ENCODE results near the gene CLIC5.

Gene CLIC5

DNA sequence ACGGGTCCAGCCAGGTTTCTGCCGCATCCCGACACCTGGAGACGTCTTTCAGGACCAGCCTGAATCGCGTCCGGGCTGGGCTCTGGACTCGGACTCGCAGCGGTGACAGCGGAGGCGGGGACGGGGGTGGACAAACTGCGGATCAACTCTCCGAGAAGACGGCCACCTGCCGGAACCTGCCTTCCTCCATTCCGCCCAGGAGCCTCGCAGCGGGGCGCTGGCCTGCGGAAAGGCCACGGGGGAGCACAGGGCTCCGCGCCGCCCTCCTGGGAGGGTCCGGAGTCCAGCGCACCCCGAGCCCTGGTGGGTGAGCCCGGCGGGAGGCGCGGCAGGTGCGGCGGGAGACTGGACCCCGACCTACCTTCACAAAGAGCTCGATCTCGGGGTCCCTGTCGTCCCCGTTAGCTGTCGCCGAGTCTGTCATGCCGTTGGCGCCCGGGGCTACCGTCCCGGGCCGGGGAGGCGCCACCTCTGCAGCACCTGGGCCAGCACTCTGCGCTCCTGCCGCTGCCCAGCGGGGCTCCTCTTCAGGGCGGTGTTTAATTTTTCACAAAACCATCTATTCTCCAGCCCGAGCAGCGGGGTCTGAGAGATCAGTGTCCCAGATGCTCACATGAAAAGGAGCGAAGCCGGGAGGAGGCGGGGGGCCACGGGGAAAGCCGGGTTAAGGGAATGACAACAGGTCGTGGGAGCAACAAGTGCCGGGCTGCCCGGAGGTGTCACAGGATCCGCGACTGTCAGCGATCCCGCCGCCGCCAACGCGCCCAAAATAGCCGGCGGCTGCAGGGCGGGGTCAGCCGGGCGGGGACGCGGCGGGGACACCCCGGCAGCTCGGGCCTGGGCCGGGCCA lies at the start of gene CLIC5:
Gene CLIC5, minus strand, starts transcription at position 742 of the 850 bp plus-strand sequence. Its CDS starts 318 bp downstream, at position 424.
- DNase-seq (ENCODE audit: low spot score) (no peak), FAIRE-seq (no peak)

DNA sequence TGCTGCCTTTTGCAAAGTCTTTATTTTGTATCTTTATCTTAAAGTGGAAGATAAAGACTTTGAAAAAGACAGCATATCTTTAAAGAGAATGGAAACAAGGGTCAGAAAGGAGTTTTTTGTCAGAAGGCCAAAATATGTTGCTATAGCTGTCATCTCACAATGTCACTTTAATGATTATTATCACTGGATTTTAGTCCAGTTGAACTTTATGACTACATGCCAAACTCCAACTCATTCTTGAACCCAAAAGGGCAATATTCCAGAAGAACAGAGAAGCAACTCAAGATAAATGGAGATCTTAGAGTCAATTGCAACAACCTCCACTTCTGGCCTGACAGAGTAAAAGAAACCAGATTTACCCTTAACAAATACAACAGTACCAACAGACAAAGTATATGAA lies 47.3 kb upstream of the CLIC5 start:
- no peak for DNase-seq (ENCODE audit: low spot score)
- no peak for FAIRE-seq

DNA sequence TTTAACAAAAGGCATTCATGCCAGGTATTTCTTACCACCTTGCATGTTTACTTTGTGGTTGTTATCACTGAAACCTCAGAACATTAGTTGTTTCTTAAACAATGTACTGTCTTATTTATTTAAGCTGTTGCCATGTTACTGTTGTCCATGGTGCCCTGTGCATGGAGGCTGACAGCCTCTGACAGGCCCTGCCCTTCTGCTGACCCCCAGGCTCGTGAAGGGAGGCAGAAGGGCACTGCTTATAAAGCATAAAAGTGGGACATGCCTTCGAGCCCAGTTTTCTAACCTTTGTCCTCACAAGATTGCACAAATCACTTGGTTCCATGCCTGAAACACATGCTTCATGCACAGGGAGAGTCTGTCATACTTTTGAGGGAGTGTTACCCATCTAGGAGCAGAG lies 46.7 kb upstream of the CLIC5 start:
- FAIRE-seq (no peak), DNase-seq (ENCODE audit: low spot score) (no peak)

DNA sequence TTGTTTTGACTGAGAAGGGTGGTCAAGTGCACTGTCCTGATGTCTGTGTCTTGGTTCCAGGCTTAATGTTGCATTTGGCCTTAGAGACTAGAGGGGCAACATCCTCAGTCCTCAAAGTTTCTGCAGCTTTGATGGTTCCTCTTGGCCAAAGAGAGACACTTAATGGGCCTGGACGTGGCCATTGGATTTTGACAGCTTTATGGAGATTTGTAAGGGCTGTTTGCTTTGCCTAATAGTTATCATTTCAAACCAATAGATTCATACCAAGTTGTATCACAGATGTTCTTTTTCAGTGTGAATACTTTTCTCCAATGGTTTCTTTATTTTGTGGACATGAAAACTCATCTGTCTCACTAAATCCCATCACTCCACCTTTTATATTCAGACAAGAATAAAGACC lies 45.8 kb upstream of the CLIC5 start:
- DNase-seq (ENCODE audit: low spot score), result no peak
- FAIRE-seq, result no peak

DNA sequence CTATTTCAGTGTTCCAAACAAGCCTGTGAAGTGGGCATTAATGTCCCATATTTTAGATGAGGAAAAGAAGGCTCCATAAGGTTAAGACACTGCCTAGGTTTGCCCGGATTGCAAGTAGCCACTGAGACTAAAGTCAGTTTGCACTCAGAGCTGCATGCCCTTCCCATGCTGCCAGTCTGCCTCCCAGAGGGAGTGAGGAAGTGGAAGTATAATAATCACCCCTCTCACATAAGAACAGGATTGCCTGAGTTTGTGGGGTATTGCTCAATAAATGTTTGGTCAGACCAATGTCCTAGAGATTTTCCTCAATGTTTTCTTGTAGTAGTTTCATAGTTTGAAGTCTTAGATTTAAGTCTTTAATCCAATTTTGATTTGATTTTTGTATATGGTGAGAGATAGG lies 43.9 kb upstream of the CLIC5 start:
- FAIRE-seq (no peak), DNase-seq (ENCODE audit: low spot score) (no peak)

DNA sequence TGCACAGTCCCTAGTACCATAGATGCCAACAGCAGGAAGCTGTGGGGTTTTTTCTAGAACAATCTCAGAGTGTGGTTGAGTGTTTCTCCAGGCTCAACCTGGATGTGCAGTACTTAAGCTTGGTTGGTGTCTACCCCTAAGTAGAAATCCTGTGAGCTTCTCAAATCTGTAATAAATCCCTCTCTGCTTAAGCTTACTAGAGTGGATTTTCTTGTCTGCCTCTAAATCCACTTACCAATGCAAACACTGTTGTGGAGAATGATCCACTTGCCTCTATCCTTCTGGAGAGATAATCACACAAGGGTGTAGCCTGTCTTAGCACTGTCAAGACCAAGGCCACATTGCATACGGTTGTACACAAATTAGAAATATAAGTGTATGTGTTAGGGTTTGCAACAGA lies 43.3 kb upstream of the CLIC5 start:
- DNase-seq (ENCODE audit: low spot score), result no peak
- FAIRE-seq, result no peak

DNA sequence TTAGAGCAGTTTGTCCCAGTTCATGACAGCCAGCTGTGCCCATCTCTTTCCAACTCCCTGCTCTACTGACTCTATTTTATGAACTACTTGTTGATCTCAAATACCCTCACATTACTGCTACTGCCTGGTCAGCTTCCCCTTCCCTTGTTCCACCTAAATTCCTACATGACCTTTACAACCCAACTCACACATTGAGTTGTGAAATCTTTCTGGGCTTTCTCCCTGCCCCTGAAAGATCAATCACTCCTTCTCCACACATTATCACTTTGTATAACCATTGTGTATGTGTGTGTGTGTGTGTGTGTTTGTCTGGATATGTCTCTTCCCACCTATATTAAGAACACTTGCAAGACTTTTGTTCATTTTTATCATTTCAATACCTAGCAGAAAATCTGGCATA lies 42.1 kb upstream of the CLIC5 start:
- FAIRE-seq, result no peak
- no peak for DNase-seq (ENCODE audit: low spot score)

DNA sequence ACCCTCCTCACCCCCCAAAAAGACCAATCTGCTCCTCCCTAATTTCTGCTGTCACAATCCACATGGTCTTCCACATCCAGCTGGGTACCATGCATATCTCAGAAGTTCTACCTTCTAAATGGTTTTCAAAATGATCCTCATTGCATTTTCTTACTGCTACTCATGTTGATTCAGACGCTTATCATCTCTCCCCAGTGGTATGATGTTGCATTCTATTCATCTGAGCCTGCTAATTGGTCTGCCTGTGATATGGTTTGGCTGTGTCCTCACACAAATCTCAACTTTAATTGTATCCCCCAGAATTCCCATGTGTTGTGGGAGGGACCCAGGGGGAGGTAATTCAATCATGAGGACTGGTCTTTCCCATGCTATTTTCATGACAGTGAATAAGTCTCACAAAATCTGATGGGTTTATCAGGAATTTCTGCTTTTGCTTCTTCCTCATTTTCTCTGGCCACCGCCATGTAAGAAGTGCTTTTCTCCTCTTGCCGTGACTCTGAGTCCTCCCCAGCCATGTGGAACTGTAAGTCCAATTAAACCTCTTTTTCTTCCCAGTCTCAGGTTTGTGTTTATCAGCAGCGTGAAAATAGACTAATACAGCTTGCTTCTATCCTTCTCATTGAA lies 41.4 kb upstream of the CLIC5 start:
- DNase-seq (ENCODE audit: low spot score) (no peak), FAIRE-seq (no peak)

DNA sequence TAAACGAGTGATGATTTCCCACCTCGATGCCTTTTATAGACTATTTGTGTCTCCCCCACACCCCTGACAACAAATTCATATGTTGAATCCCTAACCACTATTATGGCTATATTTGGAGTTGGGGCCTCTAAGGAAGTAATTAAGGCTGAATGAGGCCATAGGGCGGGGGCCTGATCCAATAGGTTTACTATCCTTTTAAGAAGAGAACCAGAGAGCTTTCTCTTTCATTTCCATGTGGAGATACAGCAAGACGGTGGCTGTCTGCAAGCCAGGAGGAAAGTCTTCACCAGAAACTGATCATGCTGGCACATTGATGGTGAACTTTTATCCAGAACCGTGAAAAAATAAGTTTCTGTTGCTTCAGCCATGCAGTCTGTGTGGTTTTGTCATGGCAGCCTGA lies 38.9 kb upstream of the CLIC5 start:
- DNase-seq (ENCODE audit: low spot score) (no peak), FAIRE-seq (no peak)

DNA sequence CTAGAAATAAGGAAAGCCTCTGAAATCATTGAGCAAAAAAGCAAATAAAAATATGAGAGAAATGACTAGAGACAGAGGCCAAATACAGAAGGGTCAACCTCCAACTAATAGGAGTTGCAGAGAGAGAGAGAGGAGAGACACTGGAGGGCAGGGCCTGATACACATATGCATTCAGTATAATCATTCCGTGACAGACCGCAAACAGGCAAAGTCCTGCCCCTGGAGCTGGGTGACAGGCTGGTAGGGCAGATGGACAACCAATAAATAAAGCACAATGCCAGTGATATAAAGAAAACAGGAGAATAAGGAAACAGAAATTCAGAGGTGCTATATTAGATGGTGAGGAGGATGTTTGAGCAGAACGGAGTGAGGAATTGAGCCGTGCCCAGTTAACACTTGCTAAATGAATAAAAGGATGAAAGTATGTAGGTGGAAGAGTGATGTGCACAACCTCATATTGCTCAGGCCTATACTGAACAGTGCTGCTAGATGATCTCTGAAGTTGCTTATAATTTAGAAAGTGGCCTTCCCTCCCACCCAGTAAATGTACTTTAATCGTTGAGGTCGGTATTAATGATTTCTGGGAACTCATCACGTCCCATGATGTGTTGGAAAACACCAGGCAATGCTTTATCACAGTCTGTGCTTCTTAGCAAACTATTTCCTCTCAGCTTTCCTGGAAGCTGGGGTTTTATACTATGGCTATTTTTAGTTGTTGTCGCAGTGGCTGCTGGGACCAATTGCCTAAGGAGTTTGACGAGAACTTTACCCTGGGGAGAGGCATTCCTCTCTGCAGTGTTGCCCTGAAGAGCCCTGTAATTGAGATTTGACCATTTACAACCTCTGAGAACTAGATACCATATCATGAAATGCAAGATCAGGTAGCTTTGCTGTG lies 37.6 kb upstream of the CLIC5 start:
- no peak for DNase-seq (ENCODE audit: low spot score)
- FAIRE-seq, result no peak

DNA sequence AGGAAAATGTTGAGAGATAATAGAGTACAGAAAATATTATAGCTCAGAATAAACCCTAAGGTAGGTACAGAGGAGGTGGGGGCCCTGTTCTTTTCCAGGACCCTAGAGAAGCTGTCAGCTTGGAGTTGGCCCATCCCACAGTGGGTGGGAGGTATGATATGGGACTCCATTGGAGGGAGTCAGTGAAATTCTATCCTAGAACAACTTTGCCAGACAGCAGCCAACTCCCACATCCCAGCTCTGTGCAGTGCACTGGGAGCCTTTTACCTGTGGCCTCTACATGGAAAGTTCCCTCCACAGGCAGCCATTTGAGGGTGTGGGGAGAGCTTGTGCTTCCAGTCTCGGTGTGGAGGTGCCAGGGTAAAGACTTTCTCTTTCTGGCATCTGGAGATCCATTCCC lies 36.8 kb upstream of the CLIC5 start:
- no peak for FAIRE-seq
- DNase-seq (ENCODE audit: low spot score), result no peak

DNA sequence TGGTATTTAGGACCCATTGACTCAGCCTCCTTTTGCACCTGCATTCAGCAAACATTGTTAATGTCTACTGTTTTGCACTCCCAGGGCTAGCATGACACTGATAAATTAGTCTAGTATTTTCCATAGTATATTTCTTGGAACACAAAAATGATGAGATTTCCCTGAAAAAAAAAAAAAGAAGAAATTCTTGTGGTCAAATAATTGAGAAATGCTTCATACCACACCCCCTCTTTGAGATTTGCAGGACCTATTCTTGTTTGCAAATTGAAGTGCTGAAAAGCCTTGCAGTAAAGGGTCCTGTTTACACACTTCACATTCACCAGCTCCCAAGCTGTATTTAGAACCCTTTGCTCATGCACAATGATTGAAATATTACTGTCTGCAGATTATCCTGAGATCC lies 36.3 kb upstream of the CLIC5 start:
- no peak for FAIRE-seq
- DNase-seq (ENCODE audit: low spot score), result no peak

DNA sequence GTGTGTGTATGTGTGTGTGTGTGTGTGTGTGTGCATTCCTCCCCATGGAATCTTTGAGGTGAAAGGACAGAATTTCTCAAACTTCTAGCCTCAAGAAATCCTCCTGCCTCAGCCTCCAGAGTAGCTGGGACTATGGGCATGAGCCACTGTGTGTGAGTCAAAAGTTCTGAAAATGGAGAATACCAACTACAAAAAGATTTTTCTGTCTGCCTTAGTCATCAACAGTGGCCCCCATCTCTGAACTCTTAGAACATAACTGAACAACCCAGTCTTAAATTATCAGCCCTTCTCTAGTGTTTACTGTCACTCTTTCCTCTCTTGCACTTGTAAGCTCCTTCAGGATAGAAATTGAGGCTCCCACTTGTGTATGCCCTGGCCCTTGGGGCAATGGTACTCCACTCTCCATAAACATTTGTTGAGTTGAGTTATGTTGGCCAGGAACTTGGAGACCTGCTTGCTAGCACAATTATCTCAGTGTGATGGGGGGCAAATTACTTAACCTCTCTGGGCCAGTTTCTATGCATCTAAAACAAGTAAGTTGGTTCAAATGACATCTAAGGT lies 35.3 kb upstream of the CLIC5 start:
- DNase-seq (ENCODE audit: low spot score) (no peak), FAIRE-seq (no peak)

DNA sequence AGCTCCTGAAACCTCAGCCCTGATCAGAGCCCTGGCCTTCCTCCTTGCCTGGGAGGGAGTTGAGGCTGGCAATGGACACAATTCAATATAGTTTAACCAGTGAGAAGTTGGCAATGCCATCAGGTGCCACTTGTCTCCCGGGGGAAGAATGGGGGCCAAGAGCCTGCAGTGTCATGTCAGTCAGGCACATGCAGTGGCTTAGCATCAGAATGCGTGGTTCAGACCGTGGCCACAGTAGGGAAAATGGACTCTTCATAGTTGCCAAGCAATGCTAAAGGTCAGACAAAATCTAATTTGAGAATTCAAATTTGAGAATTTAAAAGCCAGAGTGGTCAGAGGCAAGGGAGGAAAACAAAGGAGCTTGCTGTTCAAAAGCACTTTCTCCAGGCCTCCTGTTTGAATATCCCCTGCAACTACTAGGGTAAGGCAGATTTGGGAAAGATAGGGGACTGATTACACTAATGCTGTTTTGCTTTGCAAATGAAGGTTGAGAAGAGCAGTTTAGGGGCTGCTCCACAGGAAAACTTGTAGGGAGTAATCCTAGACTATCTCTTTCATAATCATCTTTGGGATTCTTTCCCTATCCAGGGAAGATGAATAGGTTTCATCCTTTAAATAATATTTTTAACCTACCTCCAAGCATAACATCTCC lies 33.1 kb upstream of the CLIC5 start:
- DNase-seq (ENCODE audit: low spot score) (no peak), FAIRE-seq (no peak)

DNA sequence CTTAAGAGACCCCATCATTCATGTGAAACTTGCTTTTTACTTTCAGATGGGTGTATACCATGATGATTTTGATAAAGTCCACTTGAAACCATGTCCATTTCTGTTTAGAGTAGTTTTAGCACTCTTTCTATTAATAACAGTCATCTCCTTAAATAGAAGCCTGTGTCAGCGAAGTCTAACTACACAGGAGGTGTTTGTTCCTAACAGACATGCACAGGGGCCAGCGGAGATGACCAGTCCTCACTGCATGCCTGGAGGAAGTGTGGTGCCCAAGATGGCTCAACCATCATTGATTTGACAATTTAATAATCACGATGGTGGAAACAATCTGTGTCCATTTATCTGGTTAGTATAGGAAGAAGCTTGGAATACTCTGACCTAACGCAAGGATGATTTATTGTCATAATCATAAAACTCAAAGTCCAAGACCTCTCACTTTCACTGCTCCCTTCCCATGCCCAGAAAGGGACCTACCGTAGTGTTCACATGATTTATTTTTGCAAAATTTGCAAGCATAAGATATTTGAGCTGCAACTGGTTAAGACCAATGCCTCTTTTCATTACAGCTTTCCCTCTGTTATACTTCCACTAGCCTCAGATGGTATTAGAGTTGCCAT lies 31.0 kb upstream of the CLIC5 start:
- FAIRE-seq, result no peak

DNA sequence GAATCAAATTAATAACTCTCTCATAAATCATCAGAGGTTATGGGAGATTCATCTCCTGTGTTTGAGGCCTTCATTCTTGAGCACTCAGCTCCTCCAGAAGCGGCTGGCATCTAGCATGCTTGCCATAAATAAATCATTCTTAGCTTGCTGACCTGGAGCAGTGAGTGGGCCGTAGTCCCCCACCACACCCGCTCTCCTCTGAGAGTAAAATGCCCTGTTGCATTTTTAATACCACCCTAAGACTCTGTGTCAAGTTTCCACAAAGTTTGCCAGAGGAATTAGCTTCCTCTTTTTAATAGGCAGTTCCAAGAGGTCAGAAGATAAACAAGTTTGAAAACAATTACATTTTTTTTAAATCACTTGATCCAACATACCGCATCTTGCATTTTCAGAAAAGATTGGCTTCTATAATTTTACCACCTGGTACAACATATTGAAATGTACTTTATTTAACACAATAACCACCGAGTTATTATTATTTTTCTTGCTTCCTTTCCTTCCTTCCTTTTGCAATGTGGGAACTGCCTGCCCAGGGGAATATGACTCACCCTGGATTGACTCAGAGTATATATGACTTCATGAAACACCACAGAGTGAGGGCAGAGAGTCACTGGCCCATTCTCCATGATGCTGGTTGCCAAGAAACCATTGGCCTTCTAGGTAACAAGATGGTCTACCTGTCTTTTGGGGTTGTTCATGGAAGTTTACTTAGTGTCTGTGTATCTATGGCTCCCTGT lies 29.4 kb upstream of the CLIC5 start:
- peak; percentile 66 for DNase-seq (ENCODE audit: low spot score)
- peak; percentile 8 for FAIRE-seq

More for the DNA sequence above, 31.0 kb upstream of the CLIC5 start:
- no peak for DNase-seq (ENCODE audit: low spot score)

DNA sequence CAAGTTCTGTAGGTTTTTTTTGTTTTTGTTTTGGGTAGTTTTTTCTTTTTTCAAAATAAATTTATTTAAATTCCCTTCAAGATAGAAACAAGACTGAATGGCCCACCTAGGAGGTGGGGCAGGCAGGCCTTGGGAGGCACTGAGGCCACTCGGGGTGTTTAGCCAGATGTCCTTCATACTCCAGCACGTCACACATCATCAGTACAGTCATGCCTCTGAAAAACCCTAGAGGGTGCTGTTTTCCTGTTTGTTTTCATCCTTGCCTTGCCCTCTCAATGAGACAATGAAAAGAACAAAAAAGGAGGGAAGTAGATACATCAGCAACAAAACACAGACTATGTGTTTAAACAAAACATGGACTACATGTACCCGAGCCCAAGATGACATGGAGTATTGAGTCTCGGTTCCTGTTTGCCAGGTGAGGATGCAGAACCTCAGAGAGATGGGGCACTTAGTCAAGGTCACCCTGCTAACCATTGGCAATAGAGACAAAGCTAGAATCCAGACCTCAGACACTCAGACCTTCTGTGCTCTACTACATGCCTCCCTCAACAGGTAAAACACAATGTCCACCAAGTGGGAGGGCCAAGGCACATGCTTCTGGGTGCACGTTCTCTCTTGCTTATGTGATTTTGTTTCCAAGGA lies 26.8 kb upstream of the CLIC5 start:
- no peak for FAIRE-seq

DNA sequence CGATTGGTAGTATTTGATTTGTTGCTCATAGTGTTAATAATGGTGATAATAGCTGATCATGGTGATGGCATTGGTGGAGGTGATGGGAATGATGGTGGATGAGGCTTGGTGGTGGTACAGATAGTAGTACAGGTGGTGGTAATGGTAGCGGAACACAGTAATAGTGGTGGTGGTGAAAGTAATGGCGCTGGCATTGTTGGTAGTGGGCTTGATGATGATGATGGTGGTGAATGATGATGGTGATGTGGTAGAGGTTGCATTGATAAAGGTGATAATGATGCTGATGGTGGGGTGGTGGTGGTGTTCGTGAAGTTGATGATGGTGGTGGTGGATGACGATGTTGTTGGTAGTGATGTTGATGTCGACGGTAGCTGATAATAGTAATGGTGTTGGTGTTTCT lies 24.6 kb upstream of the CLIC5 start:
- FAIRE-seq (no peak), DNase-seq (ENCODE audit: low spot score) (no peak)

More for the DNA sequence above, 26.8 kb upstream of the CLIC5 start:
- DNase-seq (ENCODE audit: low spot score), result peak; percentile 8

DNA sequence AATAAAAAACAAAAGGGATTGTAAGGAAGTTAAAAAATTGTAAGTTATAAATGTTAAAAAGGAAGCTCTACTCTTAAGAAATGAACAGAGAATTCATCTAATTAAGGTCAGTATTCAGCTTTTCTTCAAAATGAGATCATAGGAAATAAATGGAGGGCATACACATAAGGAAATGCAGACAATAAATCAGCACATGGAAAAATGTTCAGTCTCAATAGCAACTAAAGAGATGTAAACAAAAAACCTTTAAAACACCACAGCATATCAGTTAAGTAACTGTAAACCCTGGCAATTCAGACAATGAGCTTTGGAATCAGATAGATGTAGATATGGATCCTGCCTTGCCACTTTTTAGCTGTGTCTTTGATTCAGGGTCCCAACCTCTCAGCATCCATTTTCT lies 24.0 kb upstream of the CLIC5 start:
- FAIRE-seq, result no peak

DNA sequence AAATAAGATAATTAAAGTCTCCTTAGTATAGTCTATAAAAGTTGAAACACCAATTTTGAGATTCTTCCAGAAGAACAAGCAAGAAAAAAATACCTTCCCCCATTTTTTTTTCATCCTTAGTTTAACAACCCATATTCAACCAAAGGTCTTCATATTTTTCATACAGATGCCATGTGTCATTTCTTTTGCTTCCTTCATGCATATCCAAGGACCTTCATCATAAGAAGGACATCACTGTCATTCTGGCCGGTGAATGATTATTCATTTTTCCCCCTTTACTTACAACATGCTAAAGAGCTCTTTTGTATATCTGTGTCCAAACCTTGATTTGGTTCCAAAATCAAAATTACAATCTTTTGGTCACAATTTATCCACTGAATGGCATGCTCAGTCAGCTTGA lies 21.3 kb upstream of the CLIC5 start:
- FAIRE-seq (no peak), DNase-seq (ENCODE audit: low spot score) (no peak)

More for the DNA sequence above, 24.0 kb upstream of the CLIC5 start:
- no peak for DNase-seq (ENCODE audit: low spot score)

Measured in RCC 7860 (cell line).